CD14-positive monocyte (primary cell): ENCODE measurements around the gene APOC1. TPM values are rescaled to one million over a fixed set of nuclear protein-coding genes. Genes with fewer than 3 reads are reported as not detected.

Experiments used
- DNase-seq, 3 donors: peaks; one replicate each; pipeline ENCODE4 v3.0.0-alpha.2; 2011 to 2022
- H2AFZ ChIP-seq: 2 replicates; pipeline ENCODE4 v1.6.0; 2012; ENCODE audit warnings: mild to moderate bottlenecking, low read depth, low read length, inconsistent platforms; ENCODE audit not compliant: insufficient read depth, poor library complexity, severe bottlenecking
- H3K27ac ChIP-seq, 2 donors: 1 replicate in 1 of 2; 2 replicates in 1 of 2; pipeline ENCODE4 v1.5.1; 2012 to 2013; ENCODE audit warnings: low read length in 2 of 2, control low read depth in 1 of 2, inconsistent platforms in 1 of 2, low read depth in 1 of 2, mild to moderate bottlenecking in 1 of 2
- H3K27me3 ChIP-seq, 2 donors: one replicate each; pipeline versions ENCODE4 v1.6.0 to v1.6.1; 2011 to 2013; ENCODE audit warnings: low read length in 2 of 2; ENCODE audit not compliant: control insufficient read depth in 2 of 2, insufficient read depth in 2 of 2
- H3K36me3 ChIP-seq, 2 donors: replicated peaks in 1 of 2; 1 replicate in 1 of 2; 2 replicates in 1 of 2; pipeline versions ENCODE4 v1.5.1 to v1.6.1; 2012 to 2013; ENCODE audit warnings: low read length in 2 of 2, control low read depth in 1 of 2, inconsistent platforms in 1 of 2, mild to moderate bottlenecking in 1 of 2; ENCODE audit not compliant: insufficient read depth in 2 of 2, control insufficient read depth in 1 of 2
- H3K4me1 ChIP-seq, 2 donors: 1 replicate in 1 of 2; 2 replicates in 1 of 2; pipeline versions ENCODE4 v1.5.1 to v1.6.1; 2012 to 2013; ENCODE audit warnings: low read length in 2 of 2, control low read depth in 1 of 2, inconsistent platforms in 1 of 2, mild to moderate bottlenecking in 1 of 2, moderate library complexity in 1 of 2; ENCODE audit not compliant: insufficient read depth in 2 of 2, control insufficient read depth in 1 of 2
- H3K4me2 ChIP-seq: replicated peaks from 2 replicates; pipeline ENCODE3; 2012; ENCODE audit warnings: low read length, moderate library complexity, mild to moderate bottlenecking; ENCODE audit not compliant: poor library complexity, severe bottlenecking; ENCODE audit errors: extremely low read depth
- H3K4me3 ChIP-seq, 3 experiments: fragments of 200-600 bp in 1 of 3; sonication (generic) in 1 of 3; replicated peaks in 1 of 3; 1 replicate in 2 of 3; 2 replicates in 1 of 3; pipeline ENCODE4 v1.5.1; 2011 to 2013; ENCODE audit warnings: low read length in 3 of 3, mild to moderate bottlenecking in 3 of 3, control low read depth in 2 of 3, low read depth in 2 of 3, inconsistent platforms in 1 of 3, moderate library complexity in 1 of 3
- H3K79me2 ChIP-seq: 2 replicates; pipeline ENCODE4 v1.6.0; 2012; ENCODE audit warnings: mild to moderate bottlenecking, control low read depth, inconsistent platforms, low read length, moderate library complexity; ENCODE audit not compliant: insufficient read depth
- H3K9ac ChIP-seq: 2 replicates; pipeline ENCODE4 v1.6.0; 2017; ENCODE audit warnings: low read length, mild to moderate bottlenecking; ENCODE audit not compliant: insufficient read depth, poor library complexity, severe bottlenecking
- H3K9me3 ChIP-seq, 2 donors: replicated peaks in 1 of 2; 1 replicate in 1 of 2; 2 replicates in 1 of 2; pipeline versions ENCODE4 v1.5.1 to v1.6.1; 2012 to 2013; ENCODE audit warnings: low read length in 2 of 2, control low read depth in 1 of 2; ENCODE audit not compliant: control insufficient read depth in 1 of 2, insufficient read depth in 1 of 2
- H4K20me1 ChIP-seq: 2 replicates; pipeline ENCODE4 v1.6.0; 2012; ENCODE audit warnings: mild to moderate bottlenecking, low read length, control low read depth, moderate library complexity; ENCODE audit not compliant: insufficient read depth
- H3K27ac Mint-ChIP-seq, 7 donors: one replicate each; pipeline ENCODE4 v1.8.0; 2020; ENCODE audit warnings: mild to moderate bottlenecking in 7 of 7, mixed read lengths in 7 of 7, moderate library complexity in 6 of 7, inconsistent platforms in 2 of 7
- H3K27me3 Mint-ChIP-seq, 3 donors: one replicate each; pipeline ENCODE4 v1.8.0; 2021 to 2022; ENCODE audit warnings: low read depth in 3 of 3, mild to moderate bottlenecking in 3 of 3, mixed read lengths in 3 of 3, moderate library complexity in 3 of 3, inconsistent platforms in 1 of 3
- H3K36me3 Mint-ChIP-seq, 2 donors: one replicate each; pipeline ENCODE4 v1.8.0; 2020; ENCODE audit warnings: mixed read lengths in 2 of 2, inconsistent platforms in 1 of 2, mild to moderate bottlenecking in 1 of 2
- H3K4me1 Mint-ChIP-seq: one replicate; pipeline ENCODE4 v1.8.0; 2020; ENCODE audit warnings: mild to moderate bottlenecking, mixed read lengths
- H3K4me3 Mint-ChIP-seq, 2 donors: one replicate each; pipeline ENCODE4 v1.8.0; 2020; ENCODE audit warnings: mild to moderate bottlenecking in 2 of 2, mixed read lengths in 2 of 2, moderate library complexity in 1 of 2
- H3K9me3 Mint-ChIP-seq, 7 donors: one replicate each; pipeline ENCODE4 v1.8.0; 2020 to 2022; ENCODE audit warnings: mixed read lengths in 7 of 7, mild to moderate bottlenecking in 6 of 7, moderate library complexity in 6 of 7, inconsistent platforms in 2 of 7
- WGBS: methylation state at CpG from one replicate; pipeline ENCODE4 v1.1.5; 2013; ENCODE audit warnings: missing lambda C conversion rate; ENCODE audit not compliant: insufficient coverage; 5-methylcytosine and 5-hydroxymethylcytosine counted together
- intact Hi-C, 2 donors: fragments of 100-400 bp; cut with micrococcal nuclease; formaldehyde crosslinking; loops; one replicate each; pipeline versions ENCODE4 v1.15.0 to v1.15.1; 2023
- polyA plus RNA-seq, 3 donors: library from polyadenylated mRNA; depleted of rRNA in 1 of 3; unstranded in 2 of 3; stranded (reverse) in 1 of 3; fragments of 300-500 nt in 2 of 3; fragments of >200 nt in 1 of 3; fragmentation: Illumina TruSeq in 2 of 3; gene quantifications; 1 replicate in 2 of 3; 2 replicates in 1 of 3; pipeline ENCODE4 v1.2.3, GENCODE V29; 2012 to 2021
- TF ChIP-seq, protein P1 (sequence below): fragments of 200-600 bp; IDR thresholded peaks from one replicate; pipeline ENCODE4 v1.8.0; 2022; ENCODE audit warnings: antibody characterized with exemption, mild to moderate bottlenecking

The APOC1 gene
- polyA plus RNA-seq, 3 donors = 0.20 TPM; not detected in 2

DNA sequence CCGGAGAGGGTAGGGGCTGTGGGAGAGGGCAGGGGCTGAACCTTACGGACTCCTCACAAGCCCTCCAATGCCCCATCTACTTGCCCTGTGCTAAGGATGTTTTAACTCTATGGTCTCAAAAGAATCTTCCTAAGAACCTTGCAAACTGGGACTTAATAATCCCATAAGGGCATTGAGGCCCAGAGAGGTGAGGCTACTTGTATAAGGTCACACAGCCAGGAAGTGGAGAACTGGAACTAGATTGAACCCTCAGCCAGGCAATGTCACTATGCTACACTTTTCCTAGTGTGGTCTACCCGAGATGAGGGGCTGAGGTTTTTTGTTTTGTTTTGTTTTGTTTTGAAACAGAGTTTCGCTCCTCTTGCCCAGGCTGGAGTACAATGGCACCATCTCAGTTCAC, 17.1 kb downstream of the APOC1 start:
- intact Hi-C loops = no loop called here

DNA sequence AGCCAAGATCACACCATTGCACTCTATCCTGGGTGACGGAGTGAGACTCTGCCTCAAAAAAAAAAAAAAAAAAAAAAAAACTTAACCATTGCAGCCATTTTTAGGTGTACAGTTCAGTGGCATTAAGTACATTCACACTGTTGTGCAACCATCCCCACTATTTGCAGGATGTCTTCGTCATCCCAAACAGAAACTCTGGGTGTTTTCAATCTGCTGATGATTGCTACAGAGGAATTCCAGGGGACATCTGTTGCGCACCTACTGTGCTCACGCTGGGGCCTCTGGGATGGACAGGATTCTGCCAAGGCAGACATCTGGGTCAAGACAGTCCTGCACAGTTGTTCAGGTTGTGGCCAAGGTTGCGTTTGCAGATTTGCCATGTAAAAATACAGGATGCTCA, 25.3 kb downstream of the APOC1 start:
- intact Hi-C loops = no loop called here
- Histone ChIP-seq H3K4me2 (no peak overlapping the region), H3K79me2 (no peaks in the 10 kb centered on the region), H3K4me3 (no peak overlapping the region), H2AFZ (no peak overlapping the region), H3K27ac (no peak overlapping the region), H3K9ac (no peak overlapping the region), H3K36me3 (no peaks in the 10 kb centered on the region), H3K9me3 (no peaks in the 10 kb centered on the region), H3K27me3 (no peaks in the 10 kb centered on the region), H4K20me1 (no peaks in the 10 kb centered on the region), H3K4me1 (peaks cover 9 to 10% of the 10 kb centered on the region in 2 donors)
- TF ChIP-seq, protein P1, sequence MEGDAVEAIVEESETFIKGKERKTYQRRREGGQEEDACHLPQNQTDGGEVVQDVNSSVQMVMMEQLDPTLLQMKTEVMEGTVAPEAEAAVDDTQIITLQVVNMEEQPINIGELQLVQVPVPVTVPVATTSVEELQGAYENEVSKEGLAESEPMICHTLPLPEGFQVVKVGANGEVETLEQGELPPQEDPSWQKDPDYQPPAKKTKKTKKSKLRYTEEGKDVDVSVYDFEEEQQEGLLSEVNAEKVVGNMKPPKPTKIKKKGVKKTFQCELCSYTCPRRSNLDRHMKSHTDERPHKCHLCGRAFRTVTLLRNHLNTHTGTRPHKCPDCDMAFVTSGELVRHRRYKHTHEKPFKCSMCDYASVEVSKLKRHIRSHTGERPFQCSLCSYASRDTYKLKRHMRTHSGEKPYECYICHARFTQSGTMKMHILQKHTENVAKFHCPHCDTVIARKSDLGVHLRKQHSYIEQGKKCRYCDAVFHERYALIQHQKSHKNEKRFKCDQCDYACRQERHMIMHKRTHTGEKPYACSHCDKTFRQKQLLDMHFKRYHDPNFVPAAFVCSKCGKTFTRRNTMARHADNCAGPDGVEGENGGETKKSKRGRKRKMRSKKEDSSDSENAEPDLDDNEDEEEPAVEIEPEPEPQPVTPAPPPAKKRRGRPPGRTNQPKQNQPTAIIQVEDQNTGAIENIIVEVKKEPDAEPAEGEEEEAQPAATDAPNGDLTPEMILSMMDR = no peak
- Mint-ChIP-seq H3K4me3 (no peak overlapping the region), H3K9me3 (no peaks in the 10 kb centered on the region), H3K4me1 (peaks cover 13% of the 10 kb centered on the region), H3K27ac (no peak overlapping the region), H3K36me3 (no peaks in the 10 kb centered on the region), H3K27me3 (peaks cover 2 to 5% (median 3%) of the 10 kb centered on the region in 3 donors)
- DNase-seq = peak in 1 of 3 donors; percentile 37
- 27% methylated on average over 3 of the region's 5 CpGs for WGBS

More for the DNA sequence above, 17.1 kb downstream of the APOC1 start:
- Histone ChIP-seq H4K20me1 (no peaks in the 10 kb centered on the region), H3K36me3 (no peaks in the 10 kb centered on the region), H3K9me3 (no peaks in the 10 kb centered on the region), H3K27me3 (no peaks in the 10 kb centered on the region), H2AFZ (no peak overlapping the region), H3K4me1 (peaks cover 8 to 9% of the 10 kb centered on the region in 2 donors), H3K79me2 (no peaks in the 10 kb centered on the region), H3K4me3 (no peak overlapping the region), H3K9ac (no peak overlapping the region), H3K27ac (no peak overlapping the region), H3K4me2 (no peak overlapping the region)
- Mint-ChIP-seq H3K4me1 (peaks cover 11% of the 10 kb centered on the region), H3K36me3 (no peaks in the 10 kb centered on the region), H3K4me3 (no peak overlapping the region), H3K27me3 (peaks cover 3 to 4% (median 3%) of the 10 kb centered on the region in 3 donors), H3K27ac (no peak overlapping the region), H3K9me3 (no peaks in the 10 kb centered on the region)
- WGBS = no CpG with 5 or more reads among the region's 4 CpGs
- TF ChIP-seq, protein P1 = no peak
- no peak for DNase-seq
